Heart left ventricle (tissue), 13 donors: Measurements from ENCODE around the gene LHFPL2.

Experiments
- CTCF ChIP-seq, 12 donors: fragments of 200-600 bp; sonication (generic) in 4 of 12; IDR thresholded peaks; one replicate each; pipeline versions ENCODE4 v1.5.0 to v1.8.0; 2018 to 2022; ENCODE audit warnings: antibody characterized with exemption in 12 of 12, mild to moderate bottlenecking in 5 of 12
- POLR2A ChIP-seq, 2 donors: fragments of 450-650 bp; IDR thresholded peaks; one replicate each; pipeline ENCODE4 v1.6.1; 2017; ENCODE audit warnings: antibody characterized with exemption in 2 of 2, mild to moderate bottlenecking in 2 of 2, moderate library complexity in 2 of 2
- donor health status: ischemic (EF 13 %, LVEDD 7.1; RV severe dilation, severe dysfunction).
- donor health status: DM: no; HTN: yes; CAD: no.
- donor health status: DM: no; HTN: no; CAD: no.
- donor health status: ischemic (EF 25% LVEDD 6.9; RV normal size, moderate dysfunction).
- donor health status: ischemic (EF 25% LVEDD 5.7; RV mildly dilated, moderate dysfunction).
- donor health status: ischemic (EF 35%, LVEDD 5.7; RV mildly dilated, moderate dysfunction).
- donor health status: nonischemic (EF 11% LVEDD 7.7; RV severe dilation, severe dysfunction).
- donor health status: DM: yes; HTN: yes; CAD: no.
- donor health status: PGD.
- donor health status: ischemic (EF 29% LVEDD 5.4; RV normal size, mild dysfunction).
- donor health status: nonischemic (EF 23%, LVEDD 6.1; RV moderate dilation, normal function).

- TF ChIP-seq CTCF (IDR thresholded peaks at IDR 0.05), result no peak
- TF ChIP-seq POLR2A (IDR thresholded peaks at IDR 0.05), result no peak
Measured at GRCh38 chr5:78483809-78484521, 164.6 kb downstream of the LHFPL2 start.
